Peyer's patch (tissue), 4 donors: ENCODE results near the gene WRAP73.

ENCODE experiments used
- CTCF ChIP-seq, 6 experiments: fragments of 450-650 bp in 4 of 6; fragments of 200-600 bp in 2 of 6; sonication (generic) in 1 of 6; IDR thresholded peaks; one replicate each; pipeline ENCODE4 v1.5.1; 2017 to 2019; ENCODE audit warnings: antibody characterized with exemption in 6 of 6, mild to moderate bottlenecking in 3 of 6, moderate library complexity in 1 of 6
- POLR2A ChIP-seq, 2 donors: fragments of 450-650 bp; IDR thresholded peaks; one replicate each; pipeline ENCODE4 v1.5.1; 2017; ENCODE audit warnings: antibody characterized with exemption in 2 of 2, mild to moderate bottlenecking in 2 of 2, moderate library complexity in 2 of 2

DNA sequence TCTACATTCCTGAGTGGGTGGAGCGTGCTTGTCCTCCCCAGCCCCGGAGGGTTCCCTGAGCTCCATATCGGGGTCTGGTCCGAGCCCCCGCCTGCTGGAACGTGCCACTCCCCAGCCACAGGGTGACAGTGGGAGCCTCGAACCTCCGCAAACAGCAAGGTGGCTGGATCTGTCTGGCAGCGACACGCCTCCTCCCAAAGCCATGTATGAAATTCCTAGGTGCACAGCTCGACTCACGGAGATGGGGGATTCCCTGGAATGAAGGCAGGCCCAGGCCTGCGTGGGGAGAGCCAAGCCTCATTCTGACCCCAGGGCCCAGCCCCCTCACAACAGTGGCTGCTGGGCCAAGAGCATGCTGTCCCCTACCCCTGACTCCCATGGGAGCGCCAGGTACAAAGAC is 35.3 kb upstream of the WRAP73 start:
- TF ChIP-seq POLR2A (IDR thresholded peaks at IDR 0.05) (no peak), CTCF (IDR thresholded peaks at IDR 0.05) (no peak)
